Measurements from ENCODE around the gene COTL1.

Gene COTL1

GRCh38 chr16:84543253-84543652, 74.6 kb downstream of the COTL1 start:
- TF ChIP-seq, protein P1, sequence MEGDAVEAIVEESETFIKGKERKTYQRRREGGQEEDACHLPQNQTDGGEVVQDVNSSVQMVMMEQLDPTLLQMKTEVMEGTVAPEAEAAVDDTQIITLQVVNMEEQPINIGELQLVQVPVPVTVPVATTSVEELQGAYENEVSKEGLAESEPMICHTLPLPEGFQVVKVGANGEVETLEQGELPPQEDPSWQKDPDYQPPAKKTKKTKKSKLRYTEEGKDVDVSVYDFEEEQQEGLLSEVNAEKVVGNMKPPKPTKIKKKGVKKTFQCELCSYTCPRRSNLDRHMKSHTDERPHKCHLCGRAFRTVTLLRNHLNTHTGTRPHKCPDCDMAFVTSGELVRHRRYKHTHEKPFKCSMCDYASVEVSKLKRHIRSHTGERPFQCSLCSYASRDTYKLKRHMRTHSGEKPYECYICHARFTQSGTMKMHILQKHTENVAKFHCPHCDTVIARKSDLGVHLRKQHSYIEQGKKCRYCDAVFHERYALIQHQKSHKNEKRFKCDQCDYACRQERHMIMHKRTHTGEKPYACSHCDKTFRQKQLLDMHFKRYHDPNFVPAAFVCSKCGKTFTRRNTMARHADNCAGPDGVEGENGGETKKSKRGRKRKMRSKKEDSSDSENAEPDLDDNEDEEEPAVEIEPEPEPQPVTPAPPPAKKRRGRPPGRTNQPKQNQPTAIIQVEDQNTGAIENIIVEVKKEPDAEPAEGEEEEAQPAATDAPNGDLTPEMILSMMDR (IDR thresholded peaks at IDR 0.05; ENCODE audit: unreplicated experiment in 3 of 3) = no peak
- Mint-ChIP-seq H3K27ac (peak overlapping the region in 2 of 3 experiments; percentile 60 to 63), H3K27me3 (ENCODE audit: low read depth) (peaks cover 25% of the 10 kb centered on the region), H3K4me1 (peaks cover 55% of the 10 kb centered on the region), H3K4me3 (no peak overlapping the region), H3K36me3 (ENCODE audit: low read depth) (no peaks in the 10 kb centered on the region), H3K9me3 (no peaks in the 10 kb centered on the region)

DNA sequence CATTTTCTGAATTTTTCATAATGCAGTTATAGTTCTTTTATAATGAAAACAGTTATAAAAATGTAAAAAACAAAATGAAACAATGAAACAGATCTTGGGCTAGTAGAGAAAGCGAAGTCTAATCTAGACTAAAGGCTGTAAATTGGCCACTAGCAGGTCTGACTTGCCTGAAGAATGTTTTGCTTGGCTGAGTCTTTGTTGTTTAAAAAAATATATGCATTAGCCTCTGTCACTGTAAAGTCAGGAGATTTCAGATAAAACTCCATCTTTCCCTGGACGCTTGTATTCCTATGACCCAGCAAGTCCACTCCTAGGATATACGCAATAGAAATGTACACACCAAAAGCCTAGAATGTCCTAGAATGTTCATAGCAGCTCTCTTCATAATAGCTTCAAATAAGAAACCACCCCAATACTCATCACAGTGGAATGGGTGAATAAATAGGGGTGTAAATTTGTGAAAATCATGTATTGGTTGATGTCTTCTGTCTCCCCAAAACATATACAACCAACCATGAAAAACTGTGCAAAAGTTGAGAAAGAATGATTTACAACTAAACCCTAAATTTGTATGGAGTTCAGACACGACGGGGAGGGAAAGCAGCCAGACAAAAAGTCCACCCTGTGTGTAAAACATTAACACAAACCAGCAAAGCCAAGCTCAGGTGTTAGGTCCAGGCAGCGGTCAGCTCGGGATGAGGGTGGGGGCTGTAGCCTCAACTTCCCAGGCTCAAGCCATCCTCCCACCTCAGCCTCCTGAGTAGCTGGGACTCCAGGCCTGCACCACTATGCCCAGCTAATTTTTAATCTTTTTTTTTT, 75.7 kb downstream of the COTL1 start:
- Mint-ChIP-seq H3K4me3 (peak overlapping the region in 2 of 3 experiments; percentile 2 to 33), H3K27ac (peak overlapping the region; percentile 75 to 91 (median 84)), H3K36me3 (ENCODE audit: low read depth) (no peaks in the 10 kb centered on the region), H3K27me3 (ENCODE audit: low read depth) (peaks cover 20% of the 10 kb centered on the region), H3K4me1 (peaks cover 61% of the 10 kb centered on the region), H3K9me3 (no peaks in the 10 kb centered on the region)
- TF ChIP-seq, protein P1 (IDR thresholded peaks at IDR 0.05; ENCODE audit: unreplicated experiment in 3 of 3) = no peak

- Mint-ChIP-seq H3K9me3 (no peaks in the 10 kb centered on the region), H3K4me3 (no peak overlapping the region), H3K36me3 (ENCODE audit: low read depth) (no peaks in the 10 kb centered on the region), H3K4me1 (peaks cover 61% of the 10 kb centered on the region), H3K27me3 (ENCODE audit: low read depth) (peaks cover 8% of the 10 kb centered on the region), H3K27ac (peak overlapping the region in 1 of 3 experiments; percentile 41)
- TF ChIP-seq, protein P1 (IDR thresholded peaks at IDR 0.05; ENCODE audit: unreplicated experiment in 3 of 3) = no peak
Measured at GRCh38 chr16:84540194-84540593, 77.7 kb downstream of the COTL1 start.

GRCh38 chr16:84538222-84538840, 79.5 kb downstream of the COTL1 start:
- Mint-ChIP-seq H3K4me3 (peak overlapping the region in 2 of 3 experiments; percentile 4 to 25), H3K4me1 (peaks cover 48% of the 10 kb centered on the region), H3K36me3 (ENCODE audit: low read depth) (no peaks in the 10 kb centered on the region), H3K27ac (peak overlapping the region; percentile 86 to 92 (median 89)), H3K9me3 (no peaks in the 10 kb centered on the region), H3K27me3 (ENCODE audit: low read depth) (peaks cover 4% of the 10 kb centered on the region)
- TF ChIP-seq, protein P1 (IDR thresholded peaks at IDR 0.05; ENCODE audit: unreplicated experiment in 3 of 3) = no peak

DNA sequence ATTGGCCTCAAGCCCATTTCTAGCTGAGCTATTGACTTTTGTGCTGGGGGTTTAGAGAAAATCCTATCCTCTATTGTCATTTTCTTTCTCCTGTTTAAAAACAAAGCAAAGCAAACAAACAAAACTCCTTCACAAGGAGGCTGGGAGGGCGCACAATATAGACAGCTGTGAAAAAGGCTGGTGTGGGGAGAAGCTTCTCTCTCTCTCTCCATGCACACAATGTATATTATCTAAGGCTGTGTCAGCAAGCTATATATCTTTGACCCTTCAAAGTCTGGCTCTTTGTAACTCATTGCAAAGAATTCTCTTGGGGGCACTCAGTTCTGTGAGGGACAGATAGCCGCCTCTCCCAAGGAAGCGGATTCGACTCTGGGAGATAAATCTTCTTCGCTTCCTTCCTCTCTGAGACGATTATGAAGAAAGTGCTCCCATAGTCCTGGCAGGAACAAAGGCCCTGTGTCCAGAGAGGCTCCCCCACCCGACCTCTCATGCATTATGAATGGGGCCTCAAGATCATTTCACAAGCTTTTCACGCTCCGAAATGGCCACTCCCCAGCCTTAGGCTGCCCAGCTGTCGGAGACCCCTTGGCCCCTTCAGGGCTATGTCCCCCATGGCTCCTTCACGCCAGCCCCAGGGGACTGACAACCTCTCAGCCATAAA, 80.3 kb downstream of the COTL1 start:
- H3K36me3 Mint-ChIP-seq (ENCODE audit: low read depth) = no peaks in the 10 kb centered on the region

More for the DNA sequence above, 80.3 kb downstream of the COTL1 start:
- Mint-ChIP-seq H3K4me3 (peak overlapping the region; percentile 4 to 29 (median 25)), H3K27ac (peak overlapping the region; percentile 86 to 92 (median 89)), H3K4me1 (peaks cover 54% of the 10 kb centered on the region), H3K27me3 (ENCODE audit: low read depth) (peaks cover 5% of the 10 kb centered on the region), H3K9me3 (no peaks in the 10 kb centered on the region)
- TF ChIP-seq, protein P1 (IDR thresholded peaks at IDR 0.05; ENCODE audit: unreplicated experiment in 3 of 3) = no peak
